ENCODE results near the gene TOMM40.
A peak's percentile ranks its signal among the peaks of the same experiment; 100 is the strongest.
"Not testable (repeated sequence)": the region's sequence is repeated elsewhere in the genome, so short reads cannot be mapped to it uniquely, and the experiment has no call there.

The TOMM40 gene

GRCh38 chr19:44892932-44893331 is 1.9 kb downstream of the TOMM40 start:
- Histone ChIP-seq H3K4me3 (no peak overlapping the region), H3K27ac (no peak overlapping the region)

- Histone ChIP-seq H3K4me3 (no peak overlapping the region), H3K27ac (no peak overlapping the region)
Measured at GRCh38 chr19:44893332-44894051, 2.4 kb downstream of the TOMM40 start.

GRCh38 chr19:44894052-44894400 is 3.0 kb downstream of the TOMM40 start:
- H3K27ac ChIP-seq, result no peak overlapping the region

DNA sequence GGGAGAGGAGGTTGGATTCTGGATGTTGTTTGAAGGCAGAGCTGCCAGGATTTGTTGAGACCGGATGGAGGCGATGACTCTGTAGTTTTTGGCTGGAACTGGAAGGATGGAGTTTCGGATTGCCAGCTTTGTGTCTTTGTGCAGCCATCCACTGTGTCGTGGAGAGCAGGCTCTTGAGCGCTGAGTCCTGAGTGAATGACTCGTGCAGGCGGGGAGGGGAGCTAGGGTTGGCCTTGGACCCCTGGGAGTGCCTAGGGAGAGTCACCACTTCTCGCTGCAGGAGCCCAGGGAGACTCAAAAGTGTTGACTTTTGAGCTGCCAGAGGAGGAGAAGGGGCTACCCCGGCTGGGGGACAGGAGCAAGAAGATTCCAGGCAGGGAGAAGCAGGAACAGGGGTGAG is 3.9 kb downstream of the TOMM40 start:
- no peak overlapping the region for H3K4me3 ChIP-seq
- H3K27ac ChIP-seq, result no peak overlapping the region

More at GRCh38 chr19:44894052-44894400, 3.0 kb downstream of the TOMM40 start:
- no peak overlapping the region for H3K4me3 ChIP-seq

- Histone ChIP-seq H3K27ac (no peak overlapping the region), H3K4me3 (no peak overlapping the region)
Measured at GRCh38 chr19:44897835-44898234, 6.8 kb downstream of the TOMM40 start.

DNA sequence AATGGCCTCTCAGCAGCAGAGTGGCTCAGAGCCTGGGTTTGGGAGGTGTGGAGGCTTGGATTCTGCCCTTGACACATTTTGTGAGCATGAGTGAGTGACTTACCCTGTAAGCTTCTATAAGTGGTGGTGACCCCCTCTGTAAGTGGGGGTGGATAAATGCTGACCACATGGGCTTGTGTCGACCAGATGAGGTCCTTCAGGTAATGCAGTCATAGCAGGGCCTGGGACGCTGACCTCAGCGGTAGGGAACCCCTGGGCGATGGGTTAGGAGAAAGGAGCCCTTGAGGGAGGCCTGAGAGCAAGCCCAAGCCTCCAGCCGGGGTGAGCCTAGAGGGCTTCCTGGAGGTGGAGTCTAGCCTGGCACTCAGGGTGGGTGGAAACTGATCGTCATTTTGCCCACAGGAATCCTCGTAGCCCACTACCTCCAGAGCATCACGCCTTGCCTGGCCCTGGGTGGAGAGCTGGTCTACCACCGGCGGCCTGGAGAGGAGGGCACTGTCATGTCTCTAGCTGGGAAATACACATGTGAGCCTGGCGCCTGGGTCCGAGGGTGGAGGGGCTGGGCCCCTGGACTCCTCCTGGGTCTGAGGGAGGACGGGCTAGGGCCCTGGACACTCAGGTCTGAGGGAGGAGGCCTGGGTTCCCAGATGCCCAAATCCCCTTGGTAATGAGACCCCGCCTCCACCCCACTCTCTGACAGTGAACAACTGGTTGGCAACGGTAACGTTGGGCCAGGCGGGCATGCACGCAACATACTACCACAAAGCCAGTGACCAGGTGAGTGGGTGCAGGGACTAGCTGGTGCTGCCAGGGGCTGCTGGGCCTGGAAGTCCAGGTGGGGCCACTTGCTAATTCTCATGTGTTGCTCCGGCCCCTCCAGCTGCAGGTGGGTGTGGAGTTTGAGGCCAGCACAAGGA is 9.5 kb downstream of the TOMM40 start:
- Histone ChIP-seq H3K4me3 (no peak overlapping the region), H3K27ac (no peak overlapping the region)

DNA sequence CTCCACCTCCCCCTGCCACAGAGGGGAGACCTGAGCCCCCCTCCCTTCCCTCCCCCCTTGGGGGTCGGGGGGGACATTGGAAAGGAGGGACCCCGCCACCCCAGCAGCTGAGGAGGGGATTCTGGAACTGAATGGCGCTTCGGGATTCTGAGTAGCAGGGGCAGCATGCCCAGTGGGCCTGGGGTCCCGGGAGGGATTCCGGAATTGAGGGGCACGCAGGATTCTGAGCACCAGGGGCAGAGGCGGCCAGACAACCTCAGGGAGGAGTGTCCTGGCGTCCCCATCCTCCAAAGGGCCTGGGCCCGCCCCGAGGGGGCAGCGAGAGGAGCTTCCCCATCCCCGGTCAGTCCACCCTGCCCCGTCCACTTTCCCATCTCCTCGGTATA is 12.2 kb downstream of the TOMM40 start:
- H3K4me3 ChIP-seq, result no peak overlapping the region
- H3K27ac ChIP-seq, result no peak overlapping the region

- Histone ChIP-seq H3K27ac (peak overlapping the region in 1 of 21 experiments; percentile 26), H3K4me3 (no peak overlapping the region)
Measured at GRCh38 chr19:44903602-44904425, 12.8 kb downstream of the TOMM40 start.

DNA sequence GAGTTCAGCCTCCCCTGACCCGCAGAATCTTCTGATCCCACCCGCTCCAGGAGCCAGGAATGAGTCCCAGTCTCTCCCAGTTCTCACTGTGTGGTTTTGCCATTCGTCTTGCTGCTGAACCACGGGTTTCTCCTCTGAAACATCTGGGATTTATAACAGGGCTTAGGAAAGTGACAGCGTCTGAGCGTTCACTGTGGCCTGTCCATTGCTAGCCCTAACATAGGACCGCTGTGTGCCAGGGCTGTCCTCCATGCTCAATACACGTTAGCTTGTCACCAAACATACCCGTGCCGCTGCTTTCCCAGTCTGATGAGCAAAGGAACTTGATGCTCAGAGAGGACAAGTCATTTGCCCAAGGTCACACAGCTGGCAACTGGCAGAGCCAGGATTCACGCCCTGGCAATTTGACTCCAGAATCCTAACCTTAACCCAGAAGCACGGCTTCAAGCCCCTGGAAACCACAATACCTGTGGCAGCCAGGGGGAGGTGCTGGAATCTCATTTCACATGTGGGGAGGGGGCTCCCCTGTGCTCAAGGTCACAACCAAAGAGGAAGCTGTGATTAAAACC is 13.5 kb downstream of the TOMM40 start:
- Histone ChIP-seq H3K27ac (peak overlapping the region in 2 of 21 experiments; percentile 26 to 47), H3K4me3 (no peak overlapping the region)

DNA sequence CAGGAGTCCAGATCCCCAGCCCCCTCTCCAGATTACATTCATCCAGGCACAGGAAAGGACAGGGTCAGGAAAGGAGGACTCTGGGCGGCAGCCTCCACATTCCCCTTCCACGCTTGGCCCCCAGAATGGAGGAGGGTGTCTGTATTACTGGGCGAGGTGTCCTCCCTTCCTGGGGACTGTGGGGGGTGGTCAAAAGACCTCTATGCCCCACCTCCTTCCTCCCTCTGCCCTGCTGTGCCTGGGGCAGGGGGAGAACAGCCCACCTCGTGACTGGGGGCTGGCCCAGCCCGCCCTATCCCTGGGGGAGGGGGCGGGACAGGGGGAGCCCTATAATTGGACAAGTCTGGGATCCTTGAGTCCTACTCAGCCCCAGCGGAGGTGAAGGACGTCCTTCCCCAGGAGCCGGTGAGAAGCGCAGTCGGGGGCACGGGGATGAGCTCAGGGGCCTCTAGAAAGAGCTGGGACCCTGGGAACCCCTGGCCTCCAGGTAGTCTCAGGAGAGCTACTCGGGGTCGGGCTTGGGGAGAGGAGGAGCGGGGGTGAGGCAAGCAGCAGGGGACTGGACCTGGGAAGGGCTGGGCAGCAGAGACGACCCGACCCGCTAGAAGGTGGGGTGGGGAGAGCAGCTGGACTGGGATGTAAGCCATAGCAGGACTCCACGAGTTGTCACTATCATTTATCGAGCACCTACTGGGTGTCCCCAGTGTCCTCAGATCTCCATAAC is 14.5 kb downstream of the TOMM40 start, which contains the start of gene APOE:
Gene APOE, plus strand, starts transcription at position 360 of the 724 bp plus-strand sequence. CDS start 829 bp downstream, outside the sequence.
- Histone ChIP-seq H3K27ac (peak within 1 kb of the TSS in 17 of 21 experiments; percentile 7 to 87 (median 54)), H3K4me3 (peak within 1 kb of the TSS; percentile 10 to 47 (median 26))

GRCh38 chr19:44907613-44908012 is 16.6 kb downstream of the TOMM40 start:
- Histone ChIP-seq H3K27ac (peak overlapping the region in 3 of 21 experiments; percentile 11 to 21 (median 13)), H3K4me3 (peak overlapping the region in 1 of 7 experiments; percentile 40)

- peak overlapping the region in 1 of 21 experiments; percentile 21 for H3K27ac ChIP-seq
- H3K4me3 ChIP-seq, result no peak overlapping the region
Measured at GRCh38 chr19:44908074-44908835, 17.2 kb downstream of the TOMM40 start.

GRCh38 chr19:44908836-44909261 is 17.8 kb downstream of the TOMM40 start:
- H3K27ac ChIP-seq, result no peak overlapping the region

GRCh38 chr19:44909775-44910174 is 18.7 kb downstream of the TOMM40 start:
- peak overlapping the region in 10 of 21 experiments; percentile 11 to 75 (median 52) for H3K27ac ChIP-seq
- H3K4me3 ChIP-seq, result no peak overlapping the region

More at GRCh38 chr19:44908836-44909261, 17.8 kb downstream of the TOMM40 start:
- no peak overlapping the region for H3K4me3 ChIP-seq

DNA sequence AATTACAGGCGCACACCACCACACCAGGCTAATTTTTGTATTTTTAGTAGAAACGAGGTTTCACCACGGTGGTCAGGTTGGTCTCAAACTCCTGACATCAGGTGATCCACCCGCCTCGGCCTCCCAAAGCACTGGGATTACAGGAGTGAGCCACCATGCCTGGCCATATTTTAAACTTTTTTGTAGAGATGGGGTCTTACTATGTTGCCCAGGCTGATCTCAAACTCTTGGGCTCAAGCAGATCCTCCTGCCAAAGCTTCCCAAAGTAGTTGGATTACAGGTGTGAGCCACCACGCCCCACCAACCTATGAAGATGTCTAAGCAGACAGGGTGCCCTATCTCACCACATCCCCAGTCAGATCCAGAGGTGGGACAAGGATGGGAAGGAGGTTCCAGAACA is 20.8 kb downstream of the TOMM40 start:
- peak overlapping the region in 6 of 21 experiments; percentile 1 to 83 (median 20) for H3K27ac ChIP-seq
- not testable (repeated sequence) for H3K4me3 ChIP-seq

- Histone ChIP-seq H3K27ac (peak overlapping the region in 4 of 21 experiments; percentile 17 to 83 (median 34)), H3K4me3 (no peak overlapping the region)
Measured at GRCh38 chr19:44912854-44913253, 21.8 kb downstream of the TOMM40 start.

DNA sequence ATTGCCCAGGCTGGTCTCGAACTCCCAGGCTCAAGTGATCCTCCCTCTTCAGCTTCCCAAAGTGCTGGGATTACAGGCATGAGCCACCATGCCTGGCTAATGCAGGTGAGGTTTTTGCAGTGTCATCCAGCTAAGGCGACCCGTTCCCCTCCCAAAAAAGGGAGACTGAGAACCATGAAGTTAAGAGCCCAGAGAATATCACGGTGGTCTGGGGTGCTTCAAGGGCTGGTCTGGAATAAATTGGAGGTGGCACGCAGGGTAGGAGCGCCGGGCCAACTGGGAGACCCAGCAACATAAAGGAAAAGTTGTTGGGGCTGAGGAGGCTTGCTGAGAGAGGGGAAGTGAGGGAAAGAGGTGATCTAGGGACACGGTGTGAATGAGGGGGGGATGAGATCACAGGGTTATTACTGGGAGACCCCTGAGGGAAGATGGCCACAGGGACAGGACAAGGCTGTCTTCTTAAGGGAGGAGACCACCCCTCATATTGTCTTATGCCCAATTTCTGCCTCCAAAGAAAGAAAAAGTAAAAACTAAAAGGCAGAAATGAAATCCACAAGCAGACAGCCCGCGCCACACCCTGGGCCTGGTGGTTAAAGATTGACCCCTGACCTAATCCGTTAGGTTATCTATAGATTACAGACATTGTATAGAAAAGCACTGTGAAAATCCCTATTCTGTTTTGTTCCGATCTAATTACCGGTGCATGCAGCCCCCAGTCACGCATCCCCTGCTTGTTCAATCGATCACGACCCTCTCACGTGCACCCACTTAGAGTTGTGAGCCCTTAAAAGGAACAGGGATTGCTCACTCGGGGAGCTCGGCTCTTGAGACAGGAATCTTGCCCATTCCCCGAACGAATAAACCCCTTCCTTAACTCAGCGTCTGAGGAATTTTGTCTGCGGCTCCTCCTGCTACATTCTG is 22.7 kb downstream of the TOMM40 start:
- H3K4me3 ChIP-seq, result peak overlapping the region in 2 of 7 experiments; percentile 35 to 48

More for the DNA sequence above, 22.7 kb downstream of the TOMM40 start:
- peak overlapping the region in 14 of 21 experiments; percentile 5 to 83 (median 64) for H3K27ac ChIP-seq

Data from skin epidermis (tissue), 12 donors.